HCT116 (cell line): ENCODE measurements around the gene SH3PXD2A. TPM values are rescaled to one million over a fixed set of nuclear protein-coding genes. Genes with fewer than 3 reads are reported as not detected.

ENCODE experiments used
- ATAC-seq: fragments of 200-7000 bp; cut with Tn5 transposase; 2 replicates; pipeline ENCODE4 v1.9.1; 2020; ENCODE audit warnings: mild to moderate bottlenecking, moderate library complexity
- BruUV-seq: library from RNA; stranded (reverse); fragments of 400-500 nt; replicated peaks from 2 replicates; lab custom pipeline; 2021; lab: Mats Ljungman, UMichigan
- CTCF ChIA-PET: fragments of 300-600 bp; sonication (Branson Sonifier 250); formaldehyde crosslinking; loops from one replicate; lab custom pipeline; 2021; ENCODE audit warnings: antibody characterized with exemption; lab: Charles Lee
- POLR2A ChIA-PET: fragments of 300-600, 350-600 bp; sonication (Branson Sonifier 250); formaldehyde crosslinking; loops from one replicate; lab custom pipeline; 2021; ENCODE audit warnings: antibody characterized with exemption; lab: Charles Lee
- RAD21 ChIA-PET, 2 experiments: fragments of 300-600 bp; sonication (Branson Sonifier 250); formaldehyde crosslinking; loops; one replicate each; lab custom pipeline; 2023; ENCODE audit warnings: low total read pairs in 2 of 2; ENCODE audit not compliant: uncharacterized antibody in 2 of 2, unreplicated experiment in 2 of 2, low non-redundant PET in 1 of 2; lab: Charles Lee
- DNase-seq: peaks from one replicate; pipeline ENCODE4 v3.0.0-alpha.2; 2010; ENCODE audit warnings: low read depth, low spot score
- H2AFZ ChIP-seq: fragments of 200-600 bp; shearing (Covaris generic), sonication (generic); 2 replicates; pipeline ENCODE4 v1.6.1; 2017; ENCODE audit warnings: low read depth, mixed run types, mixed read lengths, antibody characterized with exemption, low read length; ENCODE audit not compliant: poor library complexity, severe bottlenecking
- H3K27ac ChIP-seq: 2 replicates; pipeline ENCODE4 v1.5.1; 2012; ENCODE audit warnings: low read depth, low read length
- H3K27me3 ChIP-seq: fragments of 200-600 bp; sonication (generic); 2 replicates; pipeline ENCODE4 v1.6.1; 2016; ENCODE audit warnings: mixed run types, low read length, mixed read lengths; ENCODE audit not compliant: insufficient read depth
- H3K36me3 ChIP-seq, 2 experiments: fragments of 200-500 bp in 1 of 2; fragments of 200-600 bp in 1 of 2; sonication (Bioruptor generic) in 1 of 2; sonication (generic) in 1 of 2; 2 replicates each; pipeline versions ENCODE4 v1.5.1 to v1.6.1; 2014 to 2016; ENCODE audit warnings: low read length in 2 of 2, inconsistent platforms in 1 of 2, mixed read lengths in 1 of 2, mixed run types in 1 of 2; ENCODE audit not compliant: insufficient read depth in 2 of 2, control insufficient read depth in 1 of 2
- H3K4me1 ChIP-seq, 2 experiments: fragments of 200-600 bp in 1 of 2; sonication (generic) in 1 of 2; 2 replicates each; pipeline versions ENCODE4 v1.5.1 to v1.6.1; 2012 to 2017; ENCODE audit warnings: low read length in 2 of 2, inconsistent platforms in 1 of 2, mild to moderate bottlenecking in 1 of 2, mixed read lengths in 1 of 2, mixed run types in 1 of 2, moderate library complexity in 1 of 2; ENCODE audit not compliant: insufficient read depth in 2 of 2, control insufficient read depth in 1 of 2
- H3K4me2 ChIP-seq: fragments of 200-600 bp; sonication (generic); 2 replicates; pipeline ENCODE4 v1.6.1; 2017; ENCODE audit warnings: mixed run types, low read length, mixed read lengths
- H3K4me3 ChIP-seq, 2 experiments: fragments of 200-600 bp in 1 of 2; sonication (generic) in 1 of 2; replicated peaks in 1 of 2; 2 replicates each; pipeline ENCODE4 v1.5.1; 2011 to 2016; ENCODE audit warnings: low read length in 2 of 2, control low read depth in 1 of 2, low read depth in 1 of 2, mild to moderate bottlenecking in 1 of 2, mixed read lengths in 1 of 2, mixed run types in 1 of 2
- H3K79me2 ChIP-seq: fragments of 200-600 bp; sonication (generic); 2 replicates; pipeline ENCODE4 v1.6.1; 2017; ENCODE audit warnings: mild to moderate bottlenecking, mixed run types, low read length, moderate library complexity, mixed read lengths; ENCODE audit not compliant: insufficient read depth
- H3K9ac ChIP-seq: fragments of 200-600 bp; sonication (generic); 2 replicates; pipeline ENCODE4 v1.6.1; 2016; ENCODE audit warnings: low read length, mixed read lengths
- H3K9me2 ChIP-seq: fragments of 200-600 bp; sonication (generic), shearing (Covaris generic); 2 replicates; pipeline ENCODE4 v1.6.1; 2017; ENCODE audit warnings: mixed run types, mild to moderate bottlenecking, moderate library complexity; ENCODE audit not compliant: insufficient read depth
- H3K9me3 ChIP-seq, 2 experiments: fragments of 200-500 bp in 1 of 2; fragments of 200-600 bp in 1 of 2; sonication (Bioruptor generic) in 1 of 2; sonication (generic) in 1 of 2; 2 replicates each; pipeline ENCODE4 v1.6.1; 2014 to 2017; ENCODE audit warnings: low read length in 2 of 2, mixed read lengths in 2 of 2, inconsistent platforms in 1 of 2, low read depth in 1 of 2, mild to moderate bottlenecking in 1 of 2, mixed run types in 1 of 2, moderate library complexity in 1 of 2; ENCODE audit not compliant: control insufficient read depth in 1 of 2, insufficient read depth in 1 of 2
- H4K20me1 ChIP-seq: fragments of 200-600 bp; sonication (generic), shearing (Covaris generic); 2 replicates; pipeline ENCODE4 v1.6.1; 2017; ENCODE audit warnings: mixed run types, mild to moderate bottlenecking, moderate library complexity; ENCODE audit not compliant: insufficient read depth
- CBX3 ChIP-seq: IDR thresholded peaks from 2 replicates; pipeline ENCODE4 v1.6.1; 2012; ENCODE audit warnings: low read depth
- CEBPB ChIP-seq: IDR thresholded peaks from 2 replicates; pipeline ENCODE4 v1.6.1; 2012; ENCODE audit warnings: low read depth
- EGR1 ChIP-seq: IDR thresholded peaks from 2 replicates; pipeline ENCODE4 v1.6.1; 2012; ENCODE audit warnings: low read depth
- EZH2phosphoT487 ChIP-seq: fragments of 200-600 bp; IDR thresholded peaks from 2 replicates; pipeline ENCODE4 v1.6.1; 2018; ENCODE audit warnings: antibody characterized with exemption, borderline replicate concordance
- POLR2A ChIP-seq: IDR thresholded peaks from 2 replicates; pipeline ENCODE4 v1.7.0; 2011; ENCODE audit warnings: borderline replicate concordance; ENCODE audit not compliant: insufficient read depth, insufficient read length; ENCODE audit errors: extremely low read depth
- POLR2AphosphoS5 ChIP-seq: IDR thresholded peaks from 2 replicates; pipeline ENCODE4 v1.6.1; 2011; ENCODE audit warnings: mild to moderate bottlenecking, low read depth, low read length, moderate library complexity
- YY1 ChIP-seq: IDR thresholded peaks from 2 replicates; pipeline ENCODE4 v1.6.1; 2011; ENCODE audit warnings: low read length, low read depth, moderate library complexity, mild to moderate bottlenecking; ENCODE audit not compliant: insufficient replicate concordance; ENCODE audit errors: extremely low read depth
- ZFX ChIP-seq: fragments of 450-650 bp; IDR thresholded peaks from 2 replicates; pipeline ENCODE4 v1.6.1; 2017
- ZNF274 ChIP-seq: fragments of 200-500 bp; sonication (Bioruptor generic); IDR thresholded peaks from 2 replicates; pipeline ENCODE4 v1.6.1; 2014; ENCODE audit warnings: mild to moderate bottlenecking, low read depth, low read length, inconsistent platforms
- intact Hi-C: fragments of 100-400 bp; cut with micrococcal nuclease; formaldehyde crosslinking; loops from 2 replicates; pipeline ENCODE4 v1.10.0; 2022
- total RNA-seq: library from RNA; stranded (reverse); gene quantifications from one replicate; pipeline ENCODE4 v1.2.1, GENCODE V29; 2021; ENCODE audit not compliant: unreplicated experiment
- TF ChIP-seq, protein P1 (sequence below): IDR thresholded peaks from 2 replicates; pipeline ENCODE4 v1.6.1; 2012
- TF ChIP-seq, protein P2 (sequence below): IDR thresholded peaks from 2 replicates; pipeline ENCODE4 v1.6.1; 2011; ENCODE audit warnings: mild to moderate bottlenecking, low read length, moderate library complexity; ENCODE audit not compliant: insufficient replicate concordance; ENCODE audit errors: extremely low read depth
- TF ChIP-seq, protein P3 (sequence below): IDR thresholded peaks from 2 replicates; pipeline ENCODE4 v1.6.1; 2012
- TF ChIP-seq, protein P4 (sequence below), 3 experiments: fragments of 200-600 bp in 1 of 3; sonication (generic) in 1 of 3; IDR thresholded peaks in 2 of 3; conservative IDR thresholded peaks in 1 of 3; 2 replicates each; pipeline ENCODE4 v1.5.1; 2012 to 2017; ENCODE audit warnings: low read depth in 2 of 3, low read length in 2 of 3, antibody characterized with exemption in 1 of 3, borderline replicate concordance in 1 of 3, control low read depth in 1 of 3, mild to moderate bottlenecking in 1 of 3, mixed read lengths in 1 of 3, mixed run types in 1 of 3, moderate library complexity in 1 of 3; ENCODE audit not compliant: insufficient read depth in 1 of 3

The SH3PXD2A gene
- total RNA-seq, 1 experiment from 2014 or later = 8.7 TPM

GRCh38 chr10:103622286-103622685 is 233.1 kb downstream of the SH3PXD2A start:
- CTCF ChIA-PET = no interaction called here
- no peak overlapping the region for H3K27ac ChIP-seq
- BruUV-seq = no TSS peak
- H3K9me3 ChIP-seq = no peaks in the 10 kb centered on the region
- H3K9me2 ChIP-seq = no peaks in the 10 kb centered on the region
- no peak overlapping the region for H3K4me3 ChIP-seq
- H3K36me3 ChIP-seq = no peaks in the 10 kb centered on the region
- no peak overlapping the region for H2AFZ ChIP-seq
- DNase-seq (no peak), ATAC-seq (no peak)
- H3K4me2 ChIP-seq = no peak overlapping the region
- H3K4me1 ChIP-seq = no peaks in the 10 kb centered on the region
- H3K9ac ChIP-seq = no peak overlapping the region
- POLR2A ChIA-PET = no interaction called here
- no peaks in the 10 kb centered on the region for H4K20me1 ChIP-seq
- intact Hi-C loops = no loop called here
- TF ChIP-seq POLR2AphosphoS5 (no peak), POLR2A (no peak), EGR1 (no peak), EZH2phosphoT487 (no peak), ZNF274 (no peak), YY1 (no peak), CBX3 (no peak), ZFX (no peak), CEBPB (no peak)
- TF ChIP-seq, protein P1, sequence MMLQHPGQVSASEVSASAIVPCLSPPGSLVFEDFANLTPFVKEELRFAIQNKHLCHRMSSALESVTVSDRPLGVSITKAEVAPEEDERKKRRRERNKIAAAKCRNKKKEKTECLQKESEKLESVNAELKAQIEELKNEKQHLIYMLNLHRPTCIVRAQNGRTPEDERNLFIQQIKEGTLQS = no peak
- TF ChIP-seq, protein P2, sequence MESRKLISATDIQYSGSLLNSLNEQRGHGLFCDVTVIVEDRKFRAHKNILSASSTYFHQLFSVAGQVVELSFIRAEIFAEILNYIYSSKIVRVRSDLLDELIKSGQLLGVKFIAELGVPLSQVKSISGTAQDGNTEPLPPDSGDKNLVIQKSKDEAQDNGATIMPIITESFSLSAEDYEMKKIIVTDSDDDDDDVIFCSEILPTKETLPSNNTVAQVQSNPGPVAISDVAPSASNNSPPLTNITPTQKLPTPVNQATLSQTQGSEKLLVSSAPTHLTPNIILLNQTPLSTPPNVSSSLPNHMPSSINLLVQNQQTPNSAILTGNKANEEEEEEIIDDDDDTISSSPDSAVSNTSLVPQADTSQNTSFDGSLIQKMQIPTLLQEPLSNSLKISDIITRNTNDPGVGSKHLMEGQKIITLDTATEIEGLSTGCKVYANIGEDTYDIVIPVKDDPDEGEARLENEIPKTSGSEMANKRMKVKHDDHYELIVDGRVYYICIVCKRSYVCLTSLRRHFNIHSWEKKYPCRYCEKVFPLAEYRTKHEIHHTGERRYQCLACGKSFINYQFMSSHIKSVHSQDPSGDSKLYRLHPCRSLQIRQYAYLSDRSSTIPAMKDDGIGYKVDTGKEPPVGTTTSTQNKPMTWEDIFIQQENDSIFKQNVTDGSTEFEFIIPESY = no peak
- TF ChIP-seq, protein P3, sequence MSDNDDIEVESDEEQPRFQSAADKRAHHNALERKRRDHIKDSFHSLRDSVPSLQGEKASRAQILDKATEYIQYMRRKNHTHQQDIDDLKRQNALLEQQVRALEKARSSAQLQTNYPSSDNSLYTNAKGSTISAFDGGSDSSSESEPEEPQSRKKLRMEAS = no peak
- TF ChIP-seq, protein P4, sequence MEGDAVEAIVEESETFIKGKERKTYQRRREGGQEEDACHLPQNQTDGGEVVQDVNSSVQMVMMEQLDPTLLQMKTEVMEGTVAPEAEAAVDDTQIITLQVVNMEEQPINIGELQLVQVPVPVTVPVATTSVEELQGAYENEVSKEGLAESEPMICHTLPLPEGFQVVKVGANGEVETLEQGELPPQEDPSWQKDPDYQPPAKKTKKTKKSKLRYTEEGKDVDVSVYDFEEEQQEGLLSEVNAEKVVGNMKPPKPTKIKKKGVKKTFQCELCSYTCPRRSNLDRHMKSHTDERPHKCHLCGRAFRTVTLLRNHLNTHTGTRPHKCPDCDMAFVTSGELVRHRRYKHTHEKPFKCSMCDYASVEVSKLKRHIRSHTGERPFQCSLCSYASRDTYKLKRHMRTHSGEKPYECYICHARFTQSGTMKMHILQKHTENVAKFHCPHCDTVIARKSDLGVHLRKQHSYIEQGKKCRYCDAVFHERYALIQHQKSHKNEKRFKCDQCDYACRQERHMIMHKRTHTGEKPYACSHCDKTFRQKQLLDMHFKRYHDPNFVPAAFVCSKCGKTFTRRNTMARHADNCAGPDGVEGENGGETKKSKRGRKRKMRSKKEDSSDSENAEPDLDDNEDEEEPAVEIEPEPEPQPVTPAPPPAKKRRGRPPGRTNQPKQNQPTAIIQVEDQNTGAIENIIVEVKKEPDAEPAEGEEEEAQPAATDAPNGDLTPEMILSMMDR (IDR thresholded peaks at IDR 0.05 in 2 of 3, conservative IDR thresholded peaks at IDR 0.05 in 1 of 3; ENCODE audit: borderline replicate concordance in 1 of 3, insufficient read depth in 1 of 3, low read depth in 2 of 3, low read length in 2 of 3) = no peak
- H3K79me2 ChIP-seq = no peaks in the 10 kb centered on the region
- RAD21 ChIA-PET = no interaction called here
- H3K27me3 ChIP-seq = no peaks in the 10 kb centered on the region
